Measurements from ENCODE around the gene ACOX1. TPM values are rescaled to one million over a fixed set of nuclear protein-coding genes. Genes with fewer than 3 reads are reported as not detected.

The ACOX1 gene
- 52.9 TPM for total RNA-seq (ENCODE audit: unreplicated experiment)
- long read RNA-seq, full-length matches to known transcripts, result 7 of 11 reads
- long read RNA-seq, partial matches to known transcripts, result 0 of 11 reads
- long read RNA-seq, other reads (novel, unspliced or antisense), result 4 of 11 reads

GRCh38 chr17:75978938-75979704, at the start of gene ACOX1, which contains the start of gene TEN1:
Gene ACOX1, minus strand, starts transcription at chr17:75979166. Its CDS starts 93 bp downstream, at chr17:75979073.
Gene TEN1, plus strand, starts transcription at chr17:75979240. Its CDS starts 6,953 bp downstream, at chr17:75986193.
- Mint-ChIP-seq H3K4me1 (ENCODE audit: low read depth, unreplicated experiment) (peaks cover 16% of the 10 kb centered on the region), H3K27ac (ENCODE audit: unreplicated experiment) (peak within 1 kb of the TSS; percentile 100), H3K27me3 (ENCODE audit: unreplicated experiment) (no peaks in the 10 kb centered on the region), H3K9me3 (ENCODE audit: unreplicated experiment) (peaks cover 5% of the 10 kb centered on the region), H3K36me3 (ENCODE audit: unreplicated experiment) (no peaks in the 10 kb centered on the region), H3K4me3 (ENCODE audit: unreplicated experiment) (peak within 1 kb of the TSS; percentile 98)
- TF ChIP-seq, protein P1, sequence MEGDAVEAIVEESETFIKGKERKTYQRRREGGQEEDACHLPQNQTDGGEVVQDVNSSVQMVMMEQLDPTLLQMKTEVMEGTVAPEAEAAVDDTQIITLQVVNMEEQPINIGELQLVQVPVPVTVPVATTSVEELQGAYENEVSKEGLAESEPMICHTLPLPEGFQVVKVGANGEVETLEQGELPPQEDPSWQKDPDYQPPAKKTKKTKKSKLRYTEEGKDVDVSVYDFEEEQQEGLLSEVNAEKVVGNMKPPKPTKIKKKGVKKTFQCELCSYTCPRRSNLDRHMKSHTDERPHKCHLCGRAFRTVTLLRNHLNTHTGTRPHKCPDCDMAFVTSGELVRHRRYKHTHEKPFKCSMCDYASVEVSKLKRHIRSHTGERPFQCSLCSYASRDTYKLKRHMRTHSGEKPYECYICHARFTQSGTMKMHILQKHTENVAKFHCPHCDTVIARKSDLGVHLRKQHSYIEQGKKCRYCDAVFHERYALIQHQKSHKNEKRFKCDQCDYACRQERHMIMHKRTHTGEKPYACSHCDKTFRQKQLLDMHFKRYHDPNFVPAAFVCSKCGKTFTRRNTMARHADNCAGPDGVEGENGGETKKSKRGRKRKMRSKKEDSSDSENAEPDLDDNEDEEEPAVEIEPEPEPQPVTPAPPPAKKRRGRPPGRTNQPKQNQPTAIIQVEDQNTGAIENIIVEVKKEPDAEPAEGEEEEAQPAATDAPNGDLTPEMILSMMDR (IDR thresholded peaks at IDR 0.05; ENCODE audit: partially characterized antibody, unreplicated experiment), result peak; percentile 42
- peak; percentile 96 for DNase-seq

- no peak for DNase-seq
- Mint-ChIP-seq H3K27me3 (ENCODE audit: unreplicated experiment) (peaks cover 6% of the 10 kb centered on the region), H3K36me3 (ENCODE audit: unreplicated experiment) (no peaks in the 10 kb centered on the region), H3K27ac (ENCODE audit: unreplicated experiment) (no peak within 1 kb of the TSS), H3K4me3 (ENCODE audit: unreplicated experiment) (no peak within 1 kb of the TSS), H3K4me1 (ENCODE audit: low read depth, unreplicated experiment) (peaks cover 4% of the 10 kb centered on the region), H3K9me3 (ENCODE audit: unreplicated experiment) (no peaks in the 10 kb centered on the region)
- TF ChIP-seq, protein P1 (IDR thresholded peaks at IDR 0.05; ENCODE audit: partially characterized antibody, unreplicated experiment), result no peak
Measured at GRCh38 chr17:76027159-76027839, 48.3 kb upstream of the ACOX1 start, which contains the start of gene EVPL. Gene EVPL, minus strand, starts transcription at chr17:76027306. Its CDS starts 108 bp downstream, at chr17:76027198.

DNA sequence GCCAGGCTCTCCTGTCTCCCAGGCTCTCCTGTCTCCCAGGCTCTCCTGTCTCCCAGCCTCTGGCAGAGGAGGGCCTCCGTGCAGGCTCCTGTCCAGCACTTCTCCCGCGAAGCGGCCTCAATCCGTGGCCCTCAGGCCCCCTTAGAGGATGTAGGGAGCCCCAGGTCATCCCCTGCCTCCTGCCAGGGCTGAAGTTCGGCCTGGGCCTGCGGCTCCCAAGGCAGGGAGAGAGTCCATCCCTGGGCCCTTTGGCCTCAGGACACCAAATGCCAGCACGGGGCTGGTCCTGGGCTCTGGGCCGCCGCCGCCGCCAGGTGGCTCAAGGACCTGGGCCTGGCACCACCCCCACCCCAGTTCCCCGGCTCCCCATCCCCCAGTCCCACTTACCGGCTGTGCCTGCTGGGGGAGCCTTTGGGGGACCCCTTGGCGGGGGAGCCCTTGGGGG, 47.8 kb upstream of the ACOX1 start:
- no peak for DNase-seq
- Mint-ChIP-seq H3K4me3 (ENCODE audit: unreplicated experiment) (no peak overlapping the region), H3K27me3 (ENCODE audit: unreplicated experiment) (peaks cover 6% of the 10 kb centered on the region), H3K4me1 (ENCODE audit: low read depth, unreplicated experiment) (peaks cover 4% of the 10 kb centered on the region), H3K27ac (ENCODE audit: unreplicated experiment) (no peak overlapping the region), H3K36me3 (ENCODE audit: unreplicated experiment) (no peaks in the 10 kb centered on the region), H3K9me3 (ENCODE audit: unreplicated experiment) (no peaks in the 10 kb centered on the region)
- TF ChIP-seq, protein P1 (IDR thresholded peaks at IDR 0.05; ENCODE audit: partially characterized antibody, unreplicated experiment), result no peak

- DNase-seq, result no peak
- Mint-ChIP-seq H3K27me3 (ENCODE audit: unreplicated experiment) (peaks cover 6% of the 10 kb centered on the region), H3K4me1 (ENCODE audit: low read depth, unreplicated experiment) (peaks cover 4% of the 10 kb centered on the region), H3K4me3 (ENCODE audit: unreplicated experiment) (no peak overlapping the region), H3K27ac (ENCODE audit: unreplicated experiment) (no peak overlapping the region), H3K9me3 (ENCODE audit: unreplicated experiment) (no peaks in the 10 kb centered on the region), H3K36me3 (ENCODE audit: unreplicated experiment) (no peaks in the 10 kb centered on the region)
- TF ChIP-seq, protein P1 (IDR thresholded peaks at IDR 0.05; ENCODE audit: partially characterized antibody, unreplicated experiment), result no peak
Measured at GRCh38 chr17:76025294-76025693, 46.3 kb upstream of the ACOX1 start.

Data from glutamatergic neuron (in vitro differentiated cells).